HepG2 (cell line): Measurements from ENCODE around the gene KLHL13. TPM values are rescaled to one million over a fixed set of nuclear protein-coding genes. Genes with fewer than 3 reads are reported as not detected.

Source experiments
- ADNP ChIP-seq: sonication (generic); formaldehyde crosslinking; IDR thresholded peaks from 2 replicates; pipeline ENCODE4 v1.4.0; 2020; ENCODE audit warnings: missing genetic modification reagents
- BCL6 ChIP-seq: IDR thresholded peaks from 2 replicates; pipeline ENCODE4 v1.6.1; 2016; ENCODE audit warnings: missing genetic modification reagents, missing compliant biosample characterization
- ELF4 ChIP-seq: sonication (generic); formaldehyde crosslinking; IDR thresholded peaks from 2 replicates; pipeline ENCODE4 v1.5.0; 2020; ENCODE audit warnings: missing genetic modification reagents, mild to moderate bottlenecking, moderate library complexity, borderline replicate concordance
- HMGXB4 ChIP-seq, 2 experiments: sonication (generic) in 1 of 2; formaldehyde crosslinking in 1 of 2; IDR thresholded peaks; 2 replicates each; pipeline versions ENCODE4 v1.4.0 to v1.6.1; 2018 to 2020; ENCODE audit warnings: missing genetic modification reagents in 2 of 2, borderline replicate concordance in 1 of 2, low read depth in 1 of 2, mild to moderate bottlenecking in 1 of 2, missing biosample characterization in 1 of 2
- HNF4G ChIP-seq, 2 experiments: sonication (generic) in 1 of 2; formaldehyde crosslinking in 1 of 2; IDR thresholded peaks; 2 replicates each; pipeline versions ENCODE4 v1.4.0 to v1.6.1; 2011 to 2020; ENCODE audit warnings: borderline replicate concordance in 2 of 2, low read depth in 2 of 2, mild to moderate bottlenecking in 2 of 2, low read length in 1 of 2, missing genetic modification reagents in 1 of 2, moderate library complexity in 1 of 2
- KDM5B ChIP-seq: sonication (generic); formaldehyde crosslinking; IDR thresholded peaks from 2 replicates; pipeline ENCODE4 v1.4.0; 2020; ENCODE audit warnings: missing genetic modification reagents, mild to moderate bottlenecking, borderline replicate concordance
- NR2F1 ChIP-seq, 2 experiments: fragments of 450-650 bp in 1 of 2; formaldehyde crosslinking in 1 of 2; IDR thresholded peaks; 2 replicates each; pipeline versions ENCODE4 v1.5.0 to v1.6.1; 2016 to 2020; ENCODE audit warnings: mild to moderate bottlenecking in 1 of 2, missing compliant biosample characterization in 1 of 2, missing genetic modification reagents in 1 of 2, moderate library complexity in 1 of 2
- PRPF4 ChIP-seq: fragments of 200-400 bp; formaldehyde crosslinking; IDR thresholded peaks from 2 replicates; pipeline ENCODE4 v1.6.1; 2016; ENCODE audit warnings: low read length, low read depth; ENCODE audit not compliant: poor library complexity, severe bottlenecking
- SMARCC2 ChIP-seq: fragments of 450-650 bp; IDR thresholded peaks from 2 replicates; pipeline ENCODE4 v1.6.1; 2017; ENCODE audit warnings: antibody characterized with exemption, mild to moderate bottlenecking
- SRSF9 ChIP-seq: fragments of 200-400 bp; formaldehyde crosslinking; IDR thresholded peaks from 2 replicates; pipeline ENCODE4 v1.6.1; 2018; ENCODE audit warnings: borderline replicate concordance, mild to moderate bottlenecking, low read depth, low read length; ENCODE audit not compliant: insufficient read depth, poor library complexity, severe bottlenecking
- TEAD3 ChIP-seq: optimal IDR thresholded peaks from 2 replicates; pipeline ENCODE3; 2016; ENCODE audit warnings: borderline replicate concordance
- TFE3 ChIP-seq: IDR thresholded peaks from 2 replicates; pipeline ENCODE4 v1.6.1; 2016
- ZBTB8A ChIP-seq: sonication (generic); formaldehyde crosslinking; IDR thresholded peaks from 2 replicates; pipeline ENCODE4 v1.4.0; 2020; ENCODE audit warnings: mild to moderate bottlenecking, low read depth, missing genetic modification reagents, borderline replicate concordance
- ZNF101 ChIP-seq: sonication (generic); formaldehyde crosslinking; IDR thresholded peaks from 2 replicates; pipeline ENCODE4 v1.4.0; 2020; ENCODE audit warnings: mild to moderate bottlenecking, low read depth, missing genetic modification reagents, borderline replicate concordance
- ZNF678 ChIP-seq: sonication (generic); formaldehyde crosslinking; IDR thresholded peaks from 2 replicates; pipeline ENCODE4 v1.4.0; 2020; ENCODE audit warnings: mild to moderate bottlenecking, missing genetic modification reagents
- ZNF773 ChIP-seq: sonication (generic); formaldehyde crosslinking; IDR thresholded peaks from 2 replicates; pipeline ENCODE4 v1.4.0; 2020; ENCODE audit warnings: missing genetic modification reagents, borderline replicate concordance
- polyA plus RNA-seq, 8 experiments: library from polyadenylated mRNA; depleted of rRNA in 3 of 8; stranded (reverse) in 7 of 8; unstranded in 1 of 8; fragments of >200 nt; fragmentation: Illumina TruSeq in 4 of 8; extraction: Trizol in 4 of 8; gene quantifications; 2 replicates each; pipeline versions ENCODE4 v1.2.1 to v1.2.3, GENCODE V29; 2011 to 2016; ENCODE audit warnings: low read depth in 4 of 8, missing spikeins in 1 of 8, mixed read lengths in 1 of 8; ENCODE audit not compliant: insufficient read depth in 1 of 8
- total RNA-seq, 5 experiments: library from RNA; depleted of rRNA; stranded (reverse); fragments of >200 nt; fragmentation: Illumina TruSeq; extraction: Trizol; gene quantifications; 2 replicates each; pipeline ENCODE4 v1.2.3, GENCODE V29; 2016; ENCODE audit warnings: low read depth in 1 of 5
- TF ChIP-seq, protein P1 (sequence below): sonication (generic); formaldehyde crosslinking; conservative IDR thresholded peaks from 2 replicates; pipeline ENCODE4 v1.5.0; 2020; ENCODE audit warnings: missing genetic modification reagents
- TF ChIP-seq, protein P2 (sequence below): sonication (generic); formaldehyde crosslinking; IDR thresholded peaks from 2 replicates; pipeline ENCODE4 v1.4.0; 2020; ENCODE audit warnings: mild to moderate bottlenecking, missing genetic modification reagents, borderline replicate concordance
- TF ChIP-seq, protein P3 (sequence below): sonication (generic); formaldehyde crosslinking; IDR thresholded peaks from 2 replicates; pipeline ENCODE4 v1.5.1; 2020; ENCODE audit warnings: missing genetic modification reagents, mild to moderate bottlenecking, borderline replicate concordance

KLHL13 gene
- total and polyA plus RNA-seq, 2 of the 13 experiments (the other 11 are each of a cell fraction or from before 2014, with no cell fraction given): 0.28 to 1.6 TPM

- TF ChIP-seq, protein P1, sequence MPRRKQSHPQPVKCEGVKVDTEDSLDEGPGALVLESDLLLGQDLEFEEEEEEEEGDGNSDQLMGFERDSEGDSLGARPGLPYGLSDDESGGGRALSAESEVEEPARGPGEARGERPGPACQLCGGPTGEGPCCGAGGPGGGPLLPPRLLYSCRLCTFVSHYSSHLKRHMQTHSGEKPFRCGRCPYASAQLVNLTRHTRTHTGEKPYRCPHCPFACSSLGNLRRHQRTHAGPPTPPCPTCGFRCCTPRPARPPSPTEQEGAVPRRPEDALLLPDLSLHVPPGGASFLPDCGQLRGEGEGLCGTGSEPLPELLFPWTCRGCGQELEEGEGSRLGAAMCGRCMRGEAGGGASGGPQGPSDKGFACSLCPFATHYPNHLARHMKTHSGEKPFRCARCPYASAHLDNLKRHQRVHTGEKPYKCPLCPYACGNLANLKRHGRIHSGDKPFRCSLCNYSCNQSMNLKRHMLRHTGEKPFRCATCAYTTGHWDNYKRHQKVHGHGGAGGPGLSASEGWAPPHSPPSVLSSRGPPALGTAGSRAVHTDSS (CRISPR knock-in tag): no peak
- no peak for TF ChIP-seq PRPF4
- no peak for TF ChIP-seq ZNF678 (CRISPR knock-in tag)
- TF ChIP-seq, protein P2, sequence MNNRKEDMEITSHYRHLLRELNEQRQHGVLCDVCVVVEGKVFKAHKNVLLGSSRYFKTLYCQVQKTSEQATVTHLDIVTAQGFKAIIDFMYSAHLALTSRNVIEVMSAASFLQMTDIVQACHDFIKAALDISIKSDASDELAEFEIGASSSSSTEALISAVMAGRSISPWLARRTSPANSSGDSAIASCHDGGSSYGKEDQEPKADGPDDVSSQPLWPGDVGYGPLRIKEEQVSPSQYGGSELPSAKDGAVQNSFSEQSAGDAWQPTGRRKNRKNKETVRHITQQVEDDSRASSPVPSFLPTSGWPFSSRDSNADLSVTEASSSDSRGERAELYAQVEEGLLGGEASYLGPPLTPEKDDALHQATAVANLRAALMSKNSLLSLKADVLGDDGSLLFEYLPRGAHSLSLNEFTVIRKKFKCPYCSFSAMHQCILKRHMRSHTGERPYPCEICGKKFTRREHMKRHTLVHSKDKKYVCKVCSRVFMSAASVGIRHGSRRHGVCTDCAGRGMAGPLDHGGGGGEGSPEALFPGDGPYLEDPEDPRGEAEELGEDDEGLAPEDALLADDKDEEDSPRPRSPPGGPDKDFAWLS (CRISPR knock-in tag): no peak
- no peak for TF ChIP-seq ZNF101
- no peak for TF ChIP-seq ZBTB8A (CRISPR knock-in tag)
- no peak for TF ChIP-seq TFE3 (CRISPR knock-in tag)
- TF ChIP-seq, protein P3, sequence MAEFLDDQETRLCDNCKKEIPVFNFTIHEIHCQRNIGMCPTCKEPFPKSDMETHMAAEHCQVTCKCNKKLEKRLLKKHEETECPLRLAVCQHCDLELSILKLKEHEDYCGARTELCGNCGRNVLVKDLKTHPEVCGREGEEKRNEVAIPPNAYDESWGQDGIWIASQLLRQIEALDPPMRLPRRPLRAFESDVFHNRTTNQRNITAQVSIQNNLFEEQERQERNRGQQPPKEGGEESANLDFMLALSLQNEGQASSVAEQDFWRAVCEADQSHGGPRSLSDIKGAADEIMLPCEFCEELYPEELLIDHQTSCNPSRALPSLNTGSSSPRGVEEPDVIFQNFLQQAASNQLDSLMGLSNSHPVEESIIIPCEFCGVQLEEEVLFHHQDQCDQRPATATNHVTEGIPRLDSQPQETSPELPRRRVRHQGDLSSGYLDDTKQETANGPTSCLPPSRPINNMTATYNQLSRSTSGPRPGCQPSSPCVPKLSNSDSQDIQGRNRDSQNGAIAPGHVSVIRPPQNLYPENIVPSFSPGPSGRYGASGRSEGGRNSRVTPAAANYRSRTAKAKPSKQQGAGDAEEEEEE (CRISPR knock-in tag): no peak
- no peak for TF ChIP-seq BCL6 (CRISPR knock-in tag)
- TF ChIP-seq SMARCC2: no peak
- TF ChIP-seq NR2F1 (CRISPR knock-in tag; IDR thresholded peaks at IDR 0.05): no peak
- no peak for TF ChIP-seq ZNF773 (CRISPR knock-in tag)
- TF ChIP-seq ADNP (CRISPR knock-in tag): no peak
- no peak for TF ChIP-seq KDM5B (CRISPR knock-in tag)
- peak; percentile 62; the same call in 1 of the 2 replicates for TF ChIP-seq HNF4G (IDR thresholded peaks at IDR 0.05; ENCODE audit: borderline replicate concordance, low read depth, low read length)
- no peak for TF ChIP-seq HNF4G (CRISPR knock-in tag; IDR thresholded peaks at IDR 0.05; ENCODE audit: borderline replicate concordance, low read depth)
- no peak for TF ChIP-seq HMGXB4 (CRISPR knock-in tag; IDR thresholded peaks at IDR 0.05; ENCODE audit: borderline replicate concordance in 1 of 2, low read depth in 1 of 2)
- no peak for TF ChIP-seq SRSF9
- no peak for TF ChIP-seq ELF4
- peak; percentile 36 for TF ChIP-seq TEAD3 (CRISPR knock-in tag)
Measured at GRCh38 chrX:118156254-118156952, 39.8 kb upstream of the KLHL13 start (continued).
